ENCODE measurements around the gene ARID3B.
A peak's percentile ranks its signal among the peaks of the same experiment; 100 is the strongest.
"Not testable (repeated sequence)": the region's sequence is repeated elsewhere in the genome, so short reads cannot be mapped to it uniquely, and the experiment has no call there.

The ARID3B gene

DNA sequence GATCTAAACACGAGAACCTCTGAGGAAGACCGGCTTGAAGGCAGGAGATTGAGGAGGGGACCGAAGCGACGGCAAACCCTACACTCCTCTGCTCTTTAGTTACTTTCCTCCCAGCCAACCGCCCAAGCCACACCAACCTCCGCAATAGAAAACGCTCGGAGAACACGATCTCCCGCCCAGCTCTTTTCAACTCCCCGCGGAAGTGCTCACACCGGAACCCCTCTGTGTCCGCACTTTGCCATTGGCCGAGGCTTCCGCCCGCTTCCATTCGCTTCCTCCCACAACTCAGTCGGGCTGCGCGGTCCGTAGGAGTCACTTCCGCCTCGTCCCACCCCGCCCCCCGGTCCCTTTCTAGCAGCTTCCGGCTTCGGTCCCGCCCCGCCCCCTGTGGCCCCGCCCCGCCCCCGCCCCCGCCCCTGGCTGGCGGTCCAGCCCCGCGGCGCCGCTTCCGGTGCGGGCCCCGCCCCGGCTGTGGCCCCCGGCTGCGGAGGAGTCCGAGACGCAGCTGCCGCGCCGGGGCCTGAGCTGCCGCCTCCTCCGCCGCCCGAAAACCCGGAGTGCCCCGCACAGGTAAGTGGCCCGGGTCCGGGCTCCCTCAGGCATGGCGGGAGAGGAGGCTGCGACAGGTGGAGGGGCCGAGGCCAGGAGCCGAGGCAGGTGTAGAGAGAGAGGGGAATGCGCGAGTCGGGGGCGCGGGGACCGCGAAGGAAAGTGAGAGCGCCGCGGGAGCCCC is at the start of gene ARID3B:
TSS of gene ARID3B (plus strand) at position 460 of the 733 bp plus-strand sequence. CDS start 2,717 bp downstream, outside the sequence.
- DNase-seq (ENCODE audit: low spot score) = peak; percentile 98

- no peak for DNase-seq (ENCODE audit: low spot score)
These were observed 44.4 kb upstream of the ARID3B start for GRCh38 chr15:74496648-74497047.

DNA sequence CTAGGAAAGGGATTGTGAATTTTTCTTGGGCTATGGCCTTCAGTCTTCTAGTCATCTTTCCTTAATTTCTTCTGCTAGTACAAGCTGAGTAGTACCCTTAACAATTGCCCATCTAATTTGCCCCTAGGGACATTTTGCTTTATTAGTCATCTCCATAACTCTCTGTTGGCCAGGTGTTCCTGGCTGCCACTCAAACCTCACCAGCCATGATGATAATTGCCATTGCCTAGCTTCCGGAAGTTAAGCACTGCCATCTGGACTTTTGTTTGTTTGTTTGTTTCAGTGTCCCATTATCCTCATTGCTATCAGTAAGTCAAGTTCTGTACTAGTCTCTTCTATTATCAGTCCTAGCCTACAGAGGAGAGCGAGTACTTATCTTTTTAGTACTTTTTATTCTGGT is 43.4 kb upstream of the ARID3B start:
- no peak for DNase-seq (ENCODE audit: low spot score)

GRCh38 chr15:74499366-74499765 is 41.7 kb upstream of the ARID3B start:
- DNase-seq (ENCODE audit: low spot score) = no peak

DNA sequence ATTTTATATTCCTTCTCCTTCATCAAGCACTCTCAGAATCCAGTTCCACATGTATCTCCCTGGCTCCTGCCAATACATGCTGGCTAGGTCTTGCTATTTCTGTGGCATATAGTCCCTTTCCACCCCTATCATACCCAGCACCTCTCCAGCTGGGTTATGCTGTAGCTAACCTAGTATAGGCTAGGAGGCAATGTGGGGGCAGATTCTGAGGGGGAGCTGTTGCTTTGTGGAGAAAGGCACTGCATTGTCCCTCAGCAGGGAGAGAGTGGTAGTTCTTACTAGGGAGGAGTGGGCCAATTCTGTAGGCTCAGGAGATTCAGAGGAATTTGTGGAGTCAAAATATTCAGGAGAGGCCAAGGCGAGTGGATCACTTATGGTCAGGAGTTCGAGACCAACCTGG is 40.6 kb upstream of the ARID3B start:
- no peak for DNase-seq (ENCODE audit: low spot score)

- DNase-seq (ENCODE audit: low spot score) = no peak
These were observed 38.7 kb upstream of the ARID3B start for GRCh38 chr15:74502301-74502700.

- DNase-seq (ENCODE audit: low spot score) = no peak
These were observed 36.6 kb upstream of the ARID3B start for GRCh38 chr15:74504418-74504817.

DNA sequence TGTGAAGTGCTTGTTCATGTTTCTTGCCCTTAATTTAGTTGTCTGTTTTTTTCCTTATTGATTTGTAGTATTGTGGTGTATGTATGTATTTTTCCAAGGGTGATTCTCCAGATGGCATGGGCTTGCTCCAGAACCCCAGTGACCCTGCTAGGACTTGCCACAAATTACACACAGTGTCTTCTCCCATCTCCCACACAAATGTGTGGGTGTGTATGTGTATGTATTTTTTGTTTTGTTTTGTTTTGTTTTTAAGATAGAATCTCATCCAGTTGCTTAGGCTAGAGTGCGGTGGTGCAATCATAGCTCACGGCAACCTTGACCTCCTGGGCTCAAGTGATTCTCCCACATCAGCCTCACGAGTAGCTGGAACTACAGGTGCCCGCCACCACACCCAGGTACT is 36.2 kb upstream of the ARID3B start:
- DNase-seq (ENCODE audit: low spot score) = no peak

DNA sequence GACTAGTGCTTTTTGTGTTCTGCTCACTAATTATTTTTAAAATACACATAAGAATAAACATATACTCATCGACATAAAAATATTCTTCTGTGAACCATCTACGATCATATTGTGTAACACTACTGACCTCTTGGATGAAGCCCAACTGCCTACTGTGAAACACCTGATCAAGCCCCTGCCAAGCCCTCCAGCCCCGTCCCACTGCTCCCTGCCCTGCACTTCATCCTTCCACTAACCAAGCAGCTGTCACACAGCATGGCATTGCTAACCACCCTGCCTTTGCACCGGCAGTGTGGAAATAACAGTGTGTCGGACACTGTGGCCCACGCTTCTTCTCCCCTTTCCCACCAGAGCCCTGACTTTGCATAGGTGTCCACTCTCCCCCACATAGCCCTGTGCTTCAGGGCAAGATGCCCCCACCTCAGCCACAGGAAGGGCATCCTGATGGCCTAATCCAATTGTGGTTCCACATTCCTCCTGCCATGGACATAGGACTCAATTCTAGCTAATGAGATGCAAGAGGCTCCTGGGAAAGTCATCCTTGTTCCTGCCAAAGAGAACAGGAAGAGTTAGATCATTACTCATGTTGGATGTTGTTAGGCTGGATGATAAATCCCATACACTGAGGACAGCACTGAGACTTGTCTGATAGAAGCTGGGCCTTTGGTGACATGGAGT is 35.0 kb upstream of the ARID3B start:
- no peak for DNase-seq (ENCODE audit: low spot score)

DNA sequence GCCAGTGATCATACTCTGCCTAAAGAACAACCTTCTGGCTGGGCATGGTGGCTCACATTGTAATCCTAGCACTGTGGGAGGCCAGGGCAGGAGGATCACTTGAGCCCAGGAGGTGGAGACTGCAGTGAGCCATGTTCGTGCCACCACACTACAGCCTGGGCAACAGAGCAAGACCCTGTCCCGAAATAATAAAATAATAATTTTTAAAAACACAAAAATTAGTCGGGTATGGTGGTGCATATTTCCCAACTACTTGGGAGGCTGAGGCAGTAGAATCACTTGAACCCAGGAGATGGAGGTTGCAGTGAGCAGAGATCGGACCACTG is 34.5 kb upstream of the ARID3B start:
- DNase-seq (ENCODE audit: low spot score) = no peak

DNA sequence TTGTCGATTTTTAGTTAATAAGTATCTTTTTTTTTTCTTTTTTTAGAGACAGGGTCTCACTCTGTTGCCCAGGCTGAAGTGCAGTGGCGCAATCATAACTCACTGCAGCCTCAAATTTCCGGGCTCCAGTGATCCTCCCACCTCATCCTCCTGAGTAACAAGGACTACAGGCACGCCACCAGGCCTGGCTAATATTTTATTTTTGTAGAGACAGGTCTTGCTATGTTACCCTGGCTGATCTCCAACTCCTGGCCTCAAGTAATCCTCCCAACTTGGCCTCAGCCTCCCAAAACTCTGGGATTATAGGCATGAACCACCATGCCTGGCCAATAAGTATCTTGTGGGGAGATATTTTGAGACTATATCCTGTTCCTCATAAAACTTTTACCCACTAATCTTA is 29.4 kb upstream of the ARID3B start:
- DNase-seq (ENCODE audit: low spot score) = no peak

DNA sequence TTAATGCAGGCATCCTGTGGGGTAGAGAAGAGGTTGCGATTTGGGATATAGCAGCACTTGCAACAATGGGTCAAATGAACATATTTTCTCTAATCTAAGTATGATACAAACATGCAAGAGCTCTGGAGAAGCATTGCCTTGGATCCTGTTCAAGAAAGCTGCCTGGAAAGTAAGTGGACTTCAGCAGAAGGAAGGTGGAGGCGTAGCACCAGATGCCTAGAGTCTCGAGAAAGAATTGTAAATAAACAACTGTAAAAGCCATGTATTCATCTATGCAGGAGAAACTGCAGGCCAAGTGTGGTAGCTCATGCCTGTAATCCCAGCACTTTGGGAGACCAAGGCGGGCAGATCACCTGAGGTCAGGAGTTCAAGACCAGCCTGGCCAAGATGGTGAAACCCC is 27.0 kb upstream of the ARID3B start:
- DNase-seq (ENCODE audit: low spot score) = not testable (repeated sequence)

DNA sequence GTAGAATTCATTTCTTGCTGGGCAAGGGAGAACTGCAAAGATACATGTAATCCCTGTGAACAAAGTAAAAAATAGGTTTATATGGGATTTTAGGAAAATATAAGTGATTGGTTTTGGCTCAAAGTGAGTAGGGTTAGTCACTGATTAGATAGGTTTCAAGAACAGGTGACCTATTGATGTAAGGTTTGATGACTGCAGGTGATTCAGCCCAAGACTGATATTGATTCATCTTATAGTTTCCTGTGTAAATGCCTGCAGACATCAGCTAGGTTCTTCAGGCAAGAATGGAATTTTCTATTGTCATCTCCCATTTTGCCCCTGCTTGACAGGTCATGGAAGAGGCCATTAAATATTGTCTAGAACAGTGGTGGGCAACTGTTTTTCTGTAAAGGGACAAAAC is 23.9 kb upstream of the ARID3B start:
- DNase-seq (ENCODE audit: low spot score) = no peak

DNA sequence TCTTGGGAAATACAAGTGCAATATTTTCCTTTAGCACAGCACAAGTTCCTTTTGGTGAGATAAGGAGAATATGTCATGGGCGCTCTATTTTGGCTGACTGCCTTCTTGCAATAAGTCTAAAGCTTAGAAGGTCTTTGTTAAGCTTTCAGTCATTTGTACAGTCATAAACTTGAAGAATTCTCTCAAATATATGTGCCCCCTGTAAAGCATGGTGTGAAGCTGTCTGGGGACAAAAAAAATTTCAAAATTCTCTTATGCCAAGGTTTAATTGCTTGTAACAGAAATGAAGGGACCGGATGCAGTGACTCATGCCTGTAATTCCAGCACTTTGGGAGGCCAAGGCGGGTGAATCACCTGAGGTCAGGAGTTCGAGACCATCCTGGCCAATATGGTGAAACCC is 21.7 kb upstream of the ARID3B start:
- no peak for DNase-seq (ENCODE audit: low spot score)

DNA sequence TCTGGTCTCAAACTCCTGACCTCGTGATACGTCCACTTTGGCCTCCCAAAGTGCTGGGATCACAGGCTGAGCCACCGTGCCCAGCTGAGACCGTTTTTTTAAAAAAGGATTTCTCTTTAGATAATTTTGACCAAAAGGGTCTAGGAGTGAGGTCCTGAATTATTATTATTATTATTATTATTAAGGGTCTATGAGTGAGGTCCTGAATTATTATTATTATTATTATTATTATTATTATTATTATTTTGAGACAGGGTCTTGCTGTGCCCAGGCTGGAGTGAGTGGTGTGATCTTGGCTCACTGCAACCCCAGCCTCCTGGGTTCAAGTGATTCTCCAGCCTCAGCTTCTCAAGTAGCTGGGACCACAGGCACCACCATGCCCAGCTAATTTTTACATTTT is 20.6 kb upstream of the ARID3B start:
- DNase-seq (ENCODE audit: low spot score) = no peak

DNA sequence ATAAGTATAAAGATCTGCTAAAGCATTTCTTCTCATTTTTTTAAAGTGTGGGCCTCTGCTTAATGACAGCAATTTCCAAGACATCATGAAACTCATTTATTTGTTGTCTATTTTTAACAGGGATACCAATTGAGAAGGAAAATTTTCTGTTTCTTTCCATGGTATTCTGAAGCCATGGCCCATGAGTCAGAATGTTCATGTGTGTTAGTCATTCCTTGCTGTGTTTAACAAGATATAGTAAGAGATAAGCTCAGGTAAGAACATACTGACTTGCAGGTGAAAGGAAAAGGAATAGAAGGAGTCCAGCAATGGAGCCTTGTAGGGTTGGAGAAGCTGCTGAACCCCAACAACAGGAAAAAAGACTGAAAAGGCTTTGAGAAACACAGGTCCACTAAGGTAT is 17.0 kb upstream of the ARID3B start:
- no peak for DNase-seq (ENCODE audit: low spot score)

DNA sequence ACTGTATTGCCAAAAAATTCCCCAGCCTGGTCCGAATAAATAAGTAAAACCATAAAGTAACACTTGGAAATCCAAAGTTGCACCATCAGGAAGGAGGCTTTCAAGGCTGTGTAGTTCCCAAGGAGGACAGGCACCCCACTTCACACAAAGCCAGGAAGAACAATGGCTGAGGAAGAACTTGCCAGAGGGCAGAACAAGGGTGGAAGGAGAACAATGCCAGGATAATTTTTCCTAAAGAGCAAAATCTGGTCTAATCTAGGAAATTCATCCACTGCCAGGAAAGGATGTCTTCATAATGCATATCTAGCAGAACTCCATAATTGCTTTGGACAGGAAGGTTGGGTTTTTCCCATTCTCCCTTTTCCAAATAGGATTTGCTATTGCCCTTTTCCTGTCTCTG is 15.7 kb upstream of the ARID3B start:
- DNase-seq (ENCODE audit: low spot score) = no peak

DNA sequence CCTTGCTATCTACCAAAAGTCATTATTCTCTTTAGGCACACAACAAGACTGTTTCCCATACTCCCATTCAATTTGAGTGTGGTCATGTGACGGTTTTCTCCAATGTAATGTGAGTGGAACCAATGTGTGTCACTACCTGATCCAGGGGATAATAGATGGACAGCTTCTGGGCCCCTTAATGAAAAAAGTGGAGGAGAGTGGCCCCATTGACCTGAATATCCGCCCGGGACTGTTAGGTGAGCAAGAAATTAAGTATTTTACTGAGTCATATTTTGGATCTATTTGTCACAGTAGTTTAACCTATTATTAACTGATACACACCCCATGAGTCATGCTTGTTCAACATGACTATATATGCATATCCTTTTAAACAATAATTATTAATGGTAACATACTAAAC is 15.1 kb upstream of the ARID3B start:
- no peak for DNase-seq (ENCODE audit: low spot score)

DNA sequence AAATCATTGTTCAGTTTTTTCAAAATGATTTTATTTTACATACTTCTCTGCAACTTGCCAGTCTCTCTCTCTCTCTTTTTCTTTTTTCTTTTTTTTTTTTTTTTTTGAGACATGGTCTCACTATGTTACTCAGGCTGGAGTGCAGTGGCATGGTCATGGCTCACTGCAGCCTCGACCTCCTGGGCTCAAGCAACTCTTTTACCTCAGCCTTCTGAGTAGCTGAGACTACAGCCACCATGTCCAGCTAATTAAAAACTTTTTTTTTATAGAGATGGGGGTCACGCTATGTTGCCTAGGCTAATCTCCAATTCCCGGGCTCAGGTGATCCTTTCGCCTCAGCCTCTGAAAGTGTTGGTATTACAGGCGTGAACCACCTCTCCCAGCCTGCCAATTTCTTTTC is 12.1 kb upstream of the ARID3B start:
- no peak for DNase-seq (ENCODE audit: low spot score)

DNA sequence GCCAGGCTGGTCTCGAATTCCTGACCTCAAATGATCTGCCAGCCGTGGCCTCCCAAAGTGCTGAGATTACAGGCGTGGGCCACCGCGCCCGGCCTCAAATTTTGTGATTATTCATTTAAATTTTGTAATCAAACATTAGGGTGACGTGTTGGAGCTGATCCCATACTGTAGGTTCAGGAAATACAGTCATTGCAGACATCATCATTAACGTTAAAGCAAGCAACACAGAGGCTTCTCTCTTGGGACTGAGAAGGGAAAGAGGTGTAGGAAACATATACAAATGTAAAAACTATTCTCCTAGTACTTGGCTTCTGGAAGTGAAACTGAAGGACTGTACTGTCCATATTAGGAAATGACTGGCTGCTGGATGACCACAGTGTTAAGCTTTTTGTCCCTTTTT is 11.1 kb upstream of the ARID3B start:
- no peak for DNase-seq (ENCODE audit: low spot score)

GRCh38 chr15:74530771-74531143 is 10.3 kb upstream of the ARID3B start:
- no peak for DNase-seq (ENCODE audit: low spot score)

- no peak for DNase-seq (ENCODE audit: low spot score)
These were observed 9.7 kb upstream of the ARID3B start for GRCh38 chr15:74531144-74531811.

DNA sequence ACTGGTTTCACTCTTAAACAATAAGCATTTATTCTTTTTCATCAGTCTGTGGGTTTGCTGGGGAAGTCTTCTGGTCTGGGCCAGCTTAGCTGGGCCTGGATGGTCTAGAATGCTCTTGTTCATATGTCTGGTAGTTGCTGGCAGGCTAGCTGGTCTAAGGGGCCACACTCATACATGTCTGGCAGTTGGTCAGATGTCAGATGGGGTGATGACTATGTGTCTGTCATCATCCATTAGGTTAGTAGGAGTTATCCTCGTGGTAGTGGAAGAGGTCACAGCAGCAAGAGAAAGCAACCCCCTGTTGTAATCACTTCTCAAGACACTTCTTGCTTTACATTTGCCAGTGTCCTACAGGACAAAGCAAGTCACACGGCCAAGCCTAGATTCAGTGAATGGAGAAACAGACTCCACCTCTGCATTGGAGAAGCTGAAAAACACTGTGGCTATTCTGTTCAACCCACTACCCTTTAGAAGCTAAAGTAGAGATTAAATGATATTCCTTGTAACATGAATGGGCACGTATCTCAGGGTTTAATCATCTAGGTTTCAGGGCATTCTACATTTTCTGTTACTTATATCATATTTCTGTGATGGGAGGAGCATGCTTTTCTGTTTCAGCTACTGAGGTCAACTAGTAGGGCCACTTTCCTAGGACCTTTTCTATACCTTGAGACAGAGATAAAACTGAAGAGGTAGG is 5.5 kb upstream of the ARID3B start:
- DNase-seq (ENCODE audit: low spot score) = no peak
